CD4-positive, alpha-beta T cell treated with Interleukin-15 for 4 hours (primary cell): ENCODE measurements around the gene DCST2.
"Not testable (repeated sequence)": the region's sequence is repeated elsewhere in the genome, so short reads cannot be mapped to it uniquely, and the experiment has no call there.

ENCODE experiments used
- DNase-seq: peaks from one replicate; pipeline ENCODE4 v3.0.0-alpha.2; 2020; ENCODE audit warnings: low spot score

DCST2 gene

GRCh38 chr1:154998201-154998780 is 35.3 kb downstream of the DCST2 start:
- no peak for DNase-seq

GRCh38 chr1:154996966-154997701 is 36.4 kb downstream of the DCST2 start:
- no peak for DNase-seq

GRCh38 chr1:154995301-154995983 is 38.1 kb downstream of the DCST2 start:
- not testable (repeated sequence) for DNase-seq

- DNase-seq: no peak
Measured at GRCh38 chr1:154994591-154994990, 39.0 kb downstream of the DCST2 start.

- no peak for DNase-seq
Measured at GRCh38 chr1:154994269-154994587, 39.4 kb downstream of the DCST2 start.

- DNase-seq: no peak
Measured at GRCh38 chr1:154993572-154994268, 39.9 kb downstream of the DCST2 start, which contains the start of gene LENEP. TSS of gene LENEP (plus strand) at chr1:154993586. CDS start at chr1:154993608, 22 bp downstream.

- DNase-seq: no peak
Measured at GRCh38 chr1:154992721-154993571, 40.6 kb downstream of the DCST2 start.

GRCh38 chr1:154990276-154990675 is 43.3 kb downstream of the DCST2 start:
- no peak for DNase-seq

- no peak for DNase-seq
Measured at GRCh38 chr1:154989195-154989860, 44.3 kb downstream of the DCST2 start.

GRCh38 chr1:154988058-154988954 is 45.3 kb downstream of the DCST2 start:
- no peak for DNase-seq

- no peak for DNase-seq
Measured at GRCh38 chr1:154987326-154987725, 46.3 kb downstream of the DCST2 start.

GRCh38 chr1:154986736-154987135 is 46.8 kb downstream of the DCST2 start:
- not testable (repeated sequence) for DNase-seq

GRCh38 chr1:154983776-154984466 is 49.7 kb downstream of the DCST2 start:
- DNase-seq: no peak

- peak; percentile 99 for DNase-seq
Measured at GRCh38 chr1:154982897-154983648, 50.5 kb downstream of the DCST2 start, which contains the start of gene FLAD1. TSS of gene FLAD1 (plus strand) at chr1:154983344. CDS start at chr1:154983695, 351 bp downstream.

GRCh38 chr1:154982341-154982740 is 51.2 kb downstream of the DCST2 start:
- no peak for DNase-seq

- no peak for DNase-seq
Measured at GRCh38 chr1:154978360-154978759, 55.2 kb downstream of the DCST2 start.

- DNase-seq: not testable (repeated sequence)
Measured at GRCh38 chr1:154977762-154978161, 55.8 kb downstream of the DCST2 start.

- peak; percentile 48 for DNase-seq
Measured at GRCh38 chr1:154975409-154976059, 58.0 kb downstream of the DCST2 start.
